LNCAP (cell line): ENCODE measurements around the gene PDLIM1.
A peak's percentile ranks its signal among the peaks of the same experiment; 100 is the strongest.

Experiments used
- TF ChIP-seq, protein P1 (sequence below): fragments of 450-650 bp; IDR thresholded peaks from 2 replicates; pipeline ENCODE4 v1.5.1; 2017; ENCODE audit warnings: mild to moderate bottlenecking

Gene PDLIM1

GRCh38 chr10:95290461-95291364, at the start of gene PDLIM1:
Gene PDLIM1 (minus strand): TSS chr10:95291003. CDS start chr10:95290915, 88 bp downstream.
- TF ChIP-seq, protein P1, sequence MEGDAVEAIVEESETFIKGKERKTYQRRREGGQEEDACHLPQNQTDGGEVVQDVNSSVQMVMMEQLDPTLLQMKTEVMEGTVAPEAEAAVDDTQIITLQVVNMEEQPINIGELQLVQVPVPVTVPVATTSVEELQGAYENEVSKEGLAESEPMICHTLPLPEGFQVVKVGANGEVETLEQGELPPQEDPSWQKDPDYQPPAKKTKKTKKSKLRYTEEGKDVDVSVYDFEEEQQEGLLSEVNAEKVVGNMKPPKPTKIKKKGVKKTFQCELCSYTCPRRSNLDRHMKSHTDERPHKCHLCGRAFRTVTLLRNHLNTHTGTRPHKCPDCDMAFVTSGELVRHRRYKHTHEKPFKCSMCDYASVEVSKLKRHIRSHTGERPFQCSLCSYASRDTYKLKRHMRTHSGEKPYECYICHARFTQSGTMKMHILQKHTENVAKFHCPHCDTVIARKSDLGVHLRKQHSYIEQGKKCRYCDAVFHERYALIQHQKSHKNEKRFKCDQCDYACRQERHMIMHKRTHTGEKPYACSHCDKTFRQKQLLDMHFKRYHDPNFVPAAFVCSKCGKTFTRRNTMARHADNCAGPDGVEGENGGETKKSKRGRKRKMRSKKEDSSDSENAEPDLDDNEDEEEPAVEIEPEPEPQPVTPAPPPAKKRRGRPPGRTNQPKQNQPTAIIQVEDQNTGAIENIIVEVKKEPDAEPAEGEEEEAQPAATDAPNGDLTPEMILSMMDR = peak; percentile 43; the same call in 1 of the 2 replicates

GRCh38 chr10:95339863-95340262, 49.1 kb upstream of the PDLIM1 start:
- TF ChIP-seq, protein P1 = no peak

DNA sequence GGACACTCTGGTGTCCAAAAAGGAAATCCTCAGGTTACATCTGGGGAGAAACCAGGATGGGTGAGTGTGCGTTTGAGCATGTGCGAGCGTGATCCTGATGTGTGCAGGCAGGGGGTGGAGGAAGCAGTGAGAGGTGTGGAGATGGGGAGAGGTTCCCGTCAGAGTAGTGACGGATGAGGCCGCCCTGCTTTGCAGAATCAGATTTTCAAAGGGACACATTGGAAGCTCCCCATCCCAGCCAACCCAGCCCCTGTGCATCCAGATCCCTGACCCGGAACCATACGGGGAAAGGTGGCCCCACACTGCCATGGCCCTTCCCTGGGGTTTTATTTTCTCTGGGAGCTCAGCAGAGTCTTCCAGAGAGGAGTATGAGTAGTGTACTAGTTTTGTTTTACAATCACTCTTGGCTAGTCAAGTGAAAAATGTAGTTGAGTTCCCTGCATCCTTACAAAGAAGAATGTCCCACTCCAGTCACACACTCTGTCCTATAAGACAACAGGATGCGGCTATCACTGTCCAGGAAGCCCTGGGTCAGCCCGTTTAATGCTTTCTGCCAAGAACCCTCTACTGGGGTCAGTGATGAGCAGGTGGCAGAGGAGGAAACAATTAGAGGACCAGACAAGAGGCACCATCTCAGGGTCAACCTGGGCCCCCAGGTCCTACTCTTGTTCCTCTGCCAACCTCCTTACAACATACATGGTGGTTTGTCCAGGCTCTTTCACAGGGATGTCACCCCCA, 46.8 kb upstream of the PDLIM1 start:
- TF ChIP-seq, protein P1 = no peak

- TF ChIP-seq, protein P1 = no peak
Observed at GRCh38 chr10:95336702-95337101, 45.9 kb upstream of the PDLIM1 start.

- TF ChIP-seq, protein P1 = no peak
Observed at GRCh38 chr10:95335933-95336699, 45.3 kb upstream of the PDLIM1 start.

- TF ChIP-seq, protein P1 = no peak
Observed at GRCh38 chr10:95334805-95335144, 44.0 kb upstream of the PDLIM1 start.
